Gastrocnemius medialis (tissue), 4 donors: ENCODE measurements around the gene RSPH1. TPM values are rescaled to one million over a fixed set of nuclear protein-coding genes. Genes with fewer than 3 reads are reported as not detected.

ENCODE experiments used
- ATAC-seq, 2 donors: fragments of 150-250 bp; one replicate each; pipeline ENCODE4 v1.9.1; 2016
- DNase-seq, 2 donors: peaks; one replicate each; pipeline ENCODE4 v3.0.0-alpha.2; 2019
- H3K27ac ChIP-seq, 4 donors: fragments of 200-600 bp; sonication (generic); 1 replicate in 1 of 4; 2 replicates in 3 of 4; pipeline ENCODE4 v1.5.1; 2016 to 2018; ENCODE audit warnings: mild to moderate bottlenecking in 2 of 4, moderate library complexity in 1 of 4
- H3K27me3 ChIP-seq, 3 donors: fragments of 200-600 bp; sonication (generic) in 2 of 3; 1 replicate in 1 of 3; 2 replicates in 2 of 3; pipeline versions ENCODE4 v1.5.1 to v1.6.0; 2016 to 2019; ENCODE audit warnings: mild to moderate bottlenecking in 1 of 3, moderate library complexity in 1 of 3
- H3K36me3 ChIP-seq, 2 donors: fragments of 200-600 bp; sonication (generic) in 1 of 2; one replicate each; pipeline ENCODE4 v1.5.1; 2017 to 2018
- H3K4me1 ChIP-seq, 2 donors: fragments of 200-600 bp; sonication (generic) in 1 of 2; one replicate each; pipeline ENCODE4 v1.5.1; 2016 to 2017; ENCODE audit warnings: mild to moderate bottlenecking in 2 of 2
- H3K4me3 ChIP-seq, 4 donors: fragments of 200-600 bp; sonication (generic) in 3 of 4; 1 replicate in 1 of 4; 2 replicates in 3 of 4; pipeline ENCODE4 v1.5.1; 2016 to 2019; ENCODE audit warnings: mild to moderate bottlenecking in 2 of 4
- H3K9me3 ChIP-seq, 3 donors: fragments of 200-600 bp; sonication (generic) in 2 of 3; 1 replicate in 1 of 3; 2 replicates in 2 of 3; pipeline ENCODE4 v1.5.1; 2016 to 2019
- CTCF ChIP-seq, 5 experiments: fragments of 450-650 bp in 3 of 5; fragments of 200-600 bp in 2 of 5; sonication (generic) in 2 of 5; IDR thresholded peaks in 4 of 5; conservative IDR thresholded peaks in 1 of 5; 1 replicate in 4 of 5; 2 replicates in 1 of 5; pipeline ENCODE4 v1.5.1; 2016 to 2019; ENCODE audit warnings: antibody characterized with exemption in 5 of 5, mild to moderate bottlenecking in 3 of 5, moderate library complexity in 3 of 5
- POLR2A ChIP-seq, 2 donors: fragments of 450-650 bp; IDR thresholded peaks; one replicate each; pipeline ENCODE4 v1.6.1; 2017; ENCODE audit warnings: antibody characterized with exemption in 2 of 2, mild to moderate bottlenecking in 2 of 2, moderate library complexity in 2 of 2
- in situ Hi-C, 4 donors: fragments of 200-750 bp; cut with MboI; loops; one replicate each; pipeline versions ENCODE4 v1.15.0 to v1.8.0; 2017; ENCODE audit warnings: low sequenced_read_pairs in 4 of 4
- intact Hi-C: fragments of 100-400 bp; cut with DNase I; formaldehyde crosslinking; loops from one replicate; pipeline ENCODE4 v1.15.1; 2023; ENCODE audit warnings: low total_unique reads
- total RNA-seq, 4 donors: library from RNA; depleted of rRNA; stranded (reverse); fragments of >200 nt; gene quantifications; one replicate each; pipeline versions ENCODE4 v1.1.0 to v1.2.3, GENCODE V29; 2016

RSPH1 gene
- total RNA-seq, 4 donors from 2014 or later = 0.29 TPM; not detected in 3

- intact Hi-C loops = no loop called here
- in situ Hi-C loops = no loop called here
- H3K36me3 ChIP-seq = peaks cover 0 to 12% of the 10 kb centered on the region in 2 donors
- ATAC-seq (no peak), DNase-seq (no peak)
- peak overlapping the region; percentile 27 to 96 (median 88) for H3K27ac ChIP-seq
- H3K27me3 ChIP-seq = no peaks in the 10 kb centered on the region
- peaks cover 37 to 45% of the 10 kb centered on the region in 2 donors for H3K4me1 ChIP-seq
- no peaks in the 10 kb centered on the region for H3K9me3 ChIP-seq
- TF ChIP-seq CTCF (IDR thresholded peaks at IDR 0.05 in 4 of 5, conservative IDR thresholded peaks at IDR 0.05 in 1 of 5) (no peak), POLR2A (IDR thresholded peaks at IDR 0.05) (no peak)
- no peak overlapping the region for H3K4me3 ChIP-seq
Observed at GRCh38 chr21:42522771-42523170, 26.7 kb upstream of the RSPH1 start.

- Histone ChIP-seq H3K9me3 (no peaks in the 10 kb centered on the region), H3K27ac (peak overlapping the region in 1 of 4 donors; percentile 5), H3K36me3 (peaks cover 0 to 12% of the 10 kb centered on the region in 2 donors), H3K4me1 (peaks cover 32 to 41% of the 10 kb centered on the region in 2 donors), H3K4me3 (no peak overlapping the region), H3K27me3 (no peaks in the 10 kb centered on the region)
- intact Hi-C loops (no loop called here), in situ Hi-C loops (no loop called here)
- no peak for ATAC-seq
- TF ChIP-seq POLR2A (IDR thresholded peaks at IDR 0.05) = no peak
- no peak for TF ChIP-seq CTCF (IDR thresholded peaks at IDR 0.05 in 4 of 5, conservative IDR thresholded peaks at IDR 0.05 in 1 of 5)
- no peak for DNase-seq
Observed at GRCh38 chr21:42522271-42522670, 26.2 kb upstream of the RSPH1 start.

- Histone ChIP-seq H3K36me3 (peaks cover 0 to 12% of the 10 kb centered on the region in 2 donors), H3K27ac (no peak overlapping the region), H3K4me3 (no peak overlapping the region), H3K4me1 (peaks cover 27 to 37% of the 10 kb centered on the region in 2 donors), H3K9me3 (no peaks in the 10 kb centered on the region), H3K27me3 (no peaks in the 10 kb centered on the region)
- DNase-seq = no peak
- no peak for TF ChIP-seq POLR2A (IDR thresholded peaks at IDR 0.05)
- no peak for TF ChIP-seq CTCF (IDR thresholded peaks at IDR 0.05 in 4 of 5, conservative IDR thresholded peaks at IDR 0.05 in 1 of 5)
- intact Hi-C loops (no loop called here), in situ Hi-C loops (no loop called here)
- ATAC-seq = no peak
Observed at GRCh38 chr21:42521805-42522204, 25.8 kb upstream of the RSPH1 start.

- Histone ChIP-seq H3K27ac (no peak overlapping the region), H3K36me3 (peaks cover 0 to 12% of the 10 kb centered on the region in 2 donors), H3K9me3 (no peaks in the 10 kb centered on the region), H3K27me3 (no peaks in the 10 kb centered on the region), H3K4me1 (peaks cover 23 to 33% of the 10 kb centered on the region in 2 donors), H3K4me3 (no peak overlapping the region)
- ATAC-seq (no peak), DNase-seq (no peak)
- intact Hi-C loops (no loop called here), in situ Hi-C loops (no loop called here)
- TF ChIP-seq POLR2A (IDR thresholded peaks at IDR 0.05) (no peak), CTCF (IDR thresholded peaks at IDR 0.05 in 4 of 5, conservative IDR thresholded peaks at IDR 0.05 in 1 of 5) (no peak)
Observed at GRCh38 chr21:42521384-42521783, 25.4 kb upstream of the RSPH1 start.

GRCh38 chr21:42520628-42521253, 24.7 kb upstream of the RSPH1 start:
- H3K36me3 ChIP-seq = peaks cover 0 to 12% of the 10 kb centered on the region in 2 donors
- in situ Hi-C loops = no loop called here
- TF ChIP-seq CTCF (IDR thresholded peaks at IDR 0.05 in 4 of 5, conservative IDR thresholded peaks at IDR 0.05 in 1 of 5) (no peak), POLR2A (IDR thresholded peaks at IDR 0.05) (no peak)
- intact Hi-C loops = no loop called here
- ATAC-seq (no peak), DNase-seq (no peak)
- no peaks in the 10 kb centered on the region for H3K9me3 ChIP-seq
- H3K4me1 ChIP-seq = peaks cover 19 to 26% of the 10 kb centered on the region in 2 donors
- no peak overlapping the region for H3K4me3 ChIP-seq
- no peaks in the 10 kb centered on the region for H3K27me3 ChIP-seq
- no peak overlapping the region for H3K27ac ChIP-seq
